CD14-positive monocyte (primary cell): ENCODE measurements around the gene CNP. TPM values are rescaled to one million over a fixed set of nuclear protein-coding genes. Genes with fewer than 3 reads are reported as not detected.

Experiments
- DNase-seq, 3 donors: peaks; one replicate each; pipeline ENCODE4 v3.0.0-alpha.2; 2011 to 2022
- H2AFZ ChIP-seq: 2 replicates; pipeline ENCODE4 v1.6.0; 2012; ENCODE audit warnings: mild to moderate bottlenecking, low read depth, low read length, inconsistent platforms; ENCODE audit not compliant: insufficient read depth, poor library complexity, severe bottlenecking
- H3K27ac ChIP-seq, 2 donors: 1 replicate in 1 of 2; 2 replicates in 1 of 2; pipeline ENCODE4 v1.5.1; 2012 to 2013; ENCODE audit warnings: low read length in 2 of 2, control low read depth in 1 of 2, inconsistent platforms in 1 of 2, low read depth in 1 of 2, mild to moderate bottlenecking in 1 of 2
- H3K27me3 ChIP-seq, 2 donors: one replicate each; pipeline versions ENCODE4 v1.6.0 to v1.6.1; 2011 to 2013; ENCODE audit warnings: low read length in 2 of 2; ENCODE audit not compliant: control insufficient read depth in 2 of 2, insufficient read depth in 2 of 2
- H3K36me3 ChIP-seq, 2 donors: replicated peaks in 1 of 2; 1 replicate in 1 of 2; 2 replicates in 1 of 2; pipeline versions ENCODE4 v1.5.1 to v1.6.1; 2012 to 2013; ENCODE audit warnings: low read length in 2 of 2, control low read depth in 1 of 2, inconsistent platforms in 1 of 2, mild to moderate bottlenecking in 1 of 2; ENCODE audit not compliant: insufficient read depth in 2 of 2, control insufficient read depth in 1 of 2
- H3K4me1 ChIP-seq, 2 donors: 1 replicate in 1 of 2; 2 replicates in 1 of 2; pipeline versions ENCODE4 v1.5.1 to v1.6.1; 2012 to 2013; ENCODE audit warnings: low read length in 2 of 2, control low read depth in 1 of 2, inconsistent platforms in 1 of 2, mild to moderate bottlenecking in 1 of 2, moderate library complexity in 1 of 2; ENCODE audit not compliant: insufficient read depth in 2 of 2, control insufficient read depth in 1 of 2
- H3K4me2 ChIP-seq: replicated peaks from 2 replicates; pipeline ENCODE3; 2012; ENCODE audit warnings: low read length, moderate library complexity, mild to moderate bottlenecking; ENCODE audit not compliant: poor library complexity, severe bottlenecking; ENCODE audit errors: extremely low read depth
- H3K4me3 ChIP-seq, 3 experiments: fragments of 200-600 bp in 1 of 3; sonication (generic) in 1 of 3; replicated peaks in 1 of 3; 1 replicate in 2 of 3; 2 replicates in 1 of 3; pipeline ENCODE4 v1.5.1; 2011 to 2013; ENCODE audit warnings: low read length in 3 of 3, mild to moderate bottlenecking in 3 of 3, control low read depth in 2 of 3, low read depth in 2 of 3, inconsistent platforms in 1 of 3, moderate library complexity in 1 of 3
- H3K79me2 ChIP-seq: 2 replicates; pipeline ENCODE4 v1.6.0; 2012; ENCODE audit warnings: mild to moderate bottlenecking, control low read depth, inconsistent platforms, low read length, moderate library complexity; ENCODE audit not compliant: insufficient read depth
- H3K9ac ChIP-seq: 2 replicates; pipeline ENCODE4 v1.6.0; 2017; ENCODE audit warnings: low read length, mild to moderate bottlenecking; ENCODE audit not compliant: insufficient read depth, poor library complexity, severe bottlenecking
- H3K9me3 ChIP-seq, 2 donors: replicated peaks in 1 of 2; 1 replicate in 1 of 2; 2 replicates in 1 of 2; pipeline versions ENCODE4 v1.5.1 to v1.6.1; 2012 to 2013; ENCODE audit warnings: low read length in 2 of 2, control low read depth in 1 of 2; ENCODE audit not compliant: control insufficient read depth in 1 of 2, insufficient read depth in 1 of 2
- H4K20me1 ChIP-seq: 2 replicates; pipeline ENCODE4 v1.6.0; 2012; ENCODE audit warnings: mild to moderate bottlenecking, low read length, control low read depth, moderate library complexity; ENCODE audit not compliant: insufficient read depth
- H3K27ac Mint-ChIP-seq, 7 donors: one replicate each; pipeline ENCODE4 v1.8.0; 2020; ENCODE audit warnings: mild to moderate bottlenecking in 7 of 7, mixed read lengths in 7 of 7, moderate library complexity in 6 of 7, inconsistent platforms in 2 of 7
- H3K27me3 Mint-ChIP-seq, 3 donors: one replicate each; pipeline ENCODE4 v1.8.0; 2021 to 2022; ENCODE audit warnings: low read depth in 3 of 3, mild to moderate bottlenecking in 3 of 3, mixed read lengths in 3 of 3, moderate library complexity in 3 of 3, inconsistent platforms in 1 of 3
- H3K36me3 Mint-ChIP-seq, 2 donors: one replicate each; pipeline ENCODE4 v1.8.0; 2020; ENCODE audit warnings: mixed read lengths in 2 of 2, inconsistent platforms in 1 of 2, mild to moderate bottlenecking in 1 of 2
- H3K4me1 Mint-ChIP-seq: one replicate; pipeline ENCODE4 v1.8.0; 2020; ENCODE audit warnings: mild to moderate bottlenecking, mixed read lengths
- H3K4me3 Mint-ChIP-seq, 2 donors: one replicate each; pipeline ENCODE4 v1.8.0; 2020; ENCODE audit warnings: mild to moderate bottlenecking in 2 of 2, mixed read lengths in 2 of 2, moderate library complexity in 1 of 2
- H3K9me3 Mint-ChIP-seq, 7 donors: one replicate each; pipeline ENCODE4 v1.8.0; 2020 to 2022; ENCODE audit warnings: mixed read lengths in 7 of 7, mild to moderate bottlenecking in 6 of 7, moderate library complexity in 6 of 7, inconsistent platforms in 2 of 7
- CTCF ChIP-seq: fragments of 200-600 bp; IDR thresholded peaks from one replicate; pipeline ENCODE4 v1.8.0; 2022; ENCODE audit warnings: antibody characterized with exemption, mild to moderate bottlenecking
- WGBS: methylation state at CpG from one replicate; pipeline ENCODE4 v1.1.5; 2013; ENCODE audit warnings: missing lambda C conversion rate; ENCODE audit not compliant: insufficient coverage; 5-methylcytosine and 5-hydroxymethylcytosine counted together
- intact Hi-C, 2 donors: fragments of 100-400 bp; cut with micrococcal nuclease; formaldehyde crosslinking; loops; one replicate each; pipeline versions ENCODE4 v1.15.0 to v1.15.1; 2023
- polyA plus RNA-seq, 3 donors: library from polyadenylated mRNA; depleted of rRNA in 1 of 3; unstranded in 2 of 3; stranded (reverse) in 1 of 3; fragments of 300-500 nt in 2 of 3; fragments of >200 nt in 1 of 3; fragmentation: Illumina TruSeq in 2 of 3; gene quantifications; 1 replicate in 2 of 3; 2 replicates in 1 of 3; pipeline ENCODE4 v1.2.3, GENCODE V29; 2012 to 2021

CNP gene
- polyA plus RNA-seq, 3 donors, result 19.0 to 50.2 (median 47.0) TPM

- no peak overlapping the region for H3K27ac ChIP-seq
- peak overlapping the region; percentile 4 for H2AFZ ChIP-seq
- no peak for TF ChIP-seq CTCF
- intact Hi-C loops, result no loop called here
- no peaks in the 10 kb centered on the region for H3K79me2 ChIP-seq
- no peaks in the 10 kb centered on the region for H3K9me3 ChIP-seq
- H3K4me1 ChIP-seq, result peaks cover 0 to 7% of the 10 kb centered on the region in 2 donors
- no peaks in the 10 kb centered on the region for H3K27me3 ChIP-seq
- no peak overlapping the region for H3K27ac Mint-ChIP-seq
- H3K36me3 ChIP-seq, result no peaks in the 10 kb centered on the region
- no peak for DNase-seq
- 0% methylated on average over 1 of the region's 2 CpGs for WGBS
- no peak overlapping the region for H3K9ac ChIP-seq
- no peaks in the 10 kb centered on the region for H3K27me3 Mint-ChIP-seq
- no peak overlapping the region for H3K4me3 Mint-ChIP-seq
- peaks cover 16% of the 10 kb centered on the region for H3K4me1 Mint-ChIP-seq
- no peak overlapping the region for H3K4me2 ChIP-seq
- no peak overlapping the region for H3K4me3 ChIP-seq
- H3K9me3 Mint-ChIP-seq, result no peaks in the 10 kb centered on the region
- no peaks in the 10 kb centered on the region for H4K20me1 ChIP-seq
- H3K36me3 Mint-ChIP-seq, result no peaks in the 10 kb centered on the region
Observed at GRCh38 chr17:41959030-41959335, 7.6 kb upstream of the CNP start.

- H3K4me1 ChIP-seq, result peaks cover 0 to 7% of the 10 kb centered on the region in 2 donors
- 66% methylated on average over 16 of the region's 17 CpGs for WGBS
- H3K4me2 ChIP-seq, result no peak overlapping the region
- no peaks in the 10 kb centered on the region for H4K20me1 ChIP-seq
- Mint-ChIP-seq H3K27me3 (no peaks in the 10 kb centered on the region), H3K36me3 (no peaks in the 10 kb centered on the region), H3K4me3 (peak overlapping the region in 1 of 2 donors; percentile 16), H3K9me3 (no peaks in the 10 kb centered on the region), H3K27ac (peak overlapping the region in 2 of 7 donors; percentile 44 to 57), H3K4me1 (peaks cover 16% of the 10 kb centered on the region)
- H3K27ac ChIP-seq, result no peak overlapping the region
- no peaks in the 10 kb centered on the region for H3K27me3 ChIP-seq
- intact Hi-C loops, result no loop called here
- H3K79me2 ChIP-seq, result no peaks in the 10 kb centered on the region
- H3K36me3 ChIP-seq, result no peaks in the 10 kb centered on the region
- DNase-seq, result peak in 1 of 3 donors; percentile 9
- no peak for TF ChIP-seq CTCF
- no peak overlapping the region for H3K9ac ChIP-seq
- no peaks in the 10 kb centered on the region for H3K9me3 ChIP-seq
- no peak overlapping the region for H3K4me3 ChIP-seq
- H2AFZ ChIP-seq, result peak overlapping the region; percentile 4
Observed at GRCh38 chr17:41959336-41960095, 7.1 kb upstream of the CNP start.
